ENCODE measurements around the gene WFDC5.

The WFDC5 gene

GRCh38 chr20:45073221-45073620 is 41.8 kb downstream of the WFDC5 start:
- Histone ChIP-seq H3K36me3 (ENCODE audit: low read length) (peaks cover 36% of the 10 kb centered on the region), H4K20me1 (ENCODE audit: low read depth, low read length) (no peaks in the 10 kb centered on the region), H3K4me2 (ENCODE audit: low read depth, low read length, poor library complexity, severe bottlenecking) (no peak overlapping the region), H3K27ac (ENCODE audit: low read depth, low read length) (no peak overlapping the region), H3K9ac (ENCODE audit: low read length) (no peak overlapping the region), H2AFZ (ENCODE audit: low read depth, low read length, severe bottlenecking) (no peak overlapping the region), H3K4me3 (ENCODE audit: insufficient read depth, low read length, poor library complexity, severe bottlenecking) (no peak overlapping the region), H3K9me2 (replicated peaks; ENCODE audit: insufficient read depth, low read length) (no peaks in the 10 kb centered on the region), H3K9me3 (ENCODE audit: insufficient read depth, low read length) (no peaks in the 10 kb centered on the region), H3F3A (ENCODE audit: insufficient read depth) (no peaks in the 10 kb centered on the region), H3K79me2 (ENCODE audit: insufficient read depth, low read length) (peaks cover 31% of the 10 kb centered on the region; the same call in 1 of the 2 replicates), H3K27me3 (ENCODE audit: low read length) (no peaks in the 10 kb centered on the region)
- TF ChIP-seq EZH2phosphoT487 (conservative IDR thresholded peaks at IDR 0.05; ENCODE audit: low read length), result no peak
- TF ChIP-seq, protein P1, sequence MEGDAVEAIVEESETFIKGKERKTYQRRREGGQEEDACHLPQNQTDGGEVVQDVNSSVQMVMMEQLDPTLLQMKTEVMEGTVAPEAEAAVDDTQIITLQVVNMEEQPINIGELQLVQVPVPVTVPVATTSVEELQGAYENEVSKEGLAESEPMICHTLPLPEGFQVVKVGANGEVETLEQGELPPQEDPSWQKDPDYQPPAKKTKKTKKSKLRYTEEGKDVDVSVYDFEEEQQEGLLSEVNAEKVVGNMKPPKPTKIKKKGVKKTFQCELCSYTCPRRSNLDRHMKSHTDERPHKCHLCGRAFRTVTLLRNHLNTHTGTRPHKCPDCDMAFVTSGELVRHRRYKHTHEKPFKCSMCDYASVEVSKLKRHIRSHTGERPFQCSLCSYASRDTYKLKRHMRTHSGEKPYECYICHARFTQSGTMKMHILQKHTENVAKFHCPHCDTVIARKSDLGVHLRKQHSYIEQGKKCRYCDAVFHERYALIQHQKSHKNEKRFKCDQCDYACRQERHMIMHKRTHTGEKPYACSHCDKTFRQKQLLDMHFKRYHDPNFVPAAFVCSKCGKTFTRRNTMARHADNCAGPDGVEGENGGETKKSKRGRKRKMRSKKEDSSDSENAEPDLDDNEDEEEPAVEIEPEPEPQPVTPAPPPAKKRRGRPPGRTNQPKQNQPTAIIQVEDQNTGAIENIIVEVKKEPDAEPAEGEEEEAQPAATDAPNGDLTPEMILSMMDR (IDR thresholded peaks at IDR 0.05; ENCODE audit: insufficient read depth, low read length, poor library complexity, severe bottlenecking), result no peak

GRCh38 chr20:45072066-45072465 is 42.9 kb downstream of the WFDC5 start:
- H4K20me1 ChIP-seq (ENCODE audit: low read depth, low read length), result no peaks in the 10 kb centered on the region
- no peak overlapping the region for H3K4me2 ChIP-seq (ENCODE audit: low read depth, low read length, poor library complexity, severe bottlenecking)
- no peak overlapping the region for H3K9ac ChIP-seq (ENCODE audit: low read length)
- no peak overlapping the region for H2AFZ ChIP-seq (ENCODE audit: low read depth, low read length, severe bottlenecking)
- no peak overlapping the region for H3K27ac ChIP-seq (ENCODE audit: low read depth, low read length)
- H3K27me3 ChIP-seq (ENCODE audit: low read length), result no peaks in the 10 kb centered on the region
- peaks cover 43% of the 10 kb centered on the region for H3K79me2 ChIP-seq (ENCODE audit: insufficient read depth, low read length)
- peaks cover 42% of the 10 kb centered on the region for H3K36me3 ChIP-seq (ENCODE audit: low read length)
- no peaks in the 10 kb centered on the region for H3K9me2 ChIP-seq (replicated peaks; ENCODE audit: insufficient read depth, low read length)
- no peak overlapping the region for H3K4me3 ChIP-seq (ENCODE audit: insufficient read depth, low read length, poor library complexity, severe bottlenecking)
- no peak for TF ChIP-seq EZH2phosphoT487 (conservative IDR thresholded peaks at IDR 0.05; ENCODE audit: low read length)
- TF ChIP-seq, protein P1 (IDR thresholded peaks at IDR 0.05; ENCODE audit: insufficient read depth, low read length, poor library complexity, severe bottlenecking), result no peak
- no peaks in the 10 kb centered on the region for H3F3A ChIP-seq (ENCODE audit: insufficient read depth)
- no peaks in the 10 kb centered on the region for H3K9me3 ChIP-seq (ENCODE audit: insufficient read depth, low read length)

GRCh38 chr20:45070932-45071632 is 43.9 kb downstream of the WFDC5 start:
- no peaks in the 10 kb centered on the region for H3K9me3 ChIP-seq (ENCODE audit: insufficient read depth, low read length)
- no peaks in the 10 kb centered on the region for H4K20me1 ChIP-seq (ENCODE audit: low read depth, low read length)
- H3K79me2 ChIP-seq (ENCODE audit: insufficient read depth, low read length), result peaks cover 53% of the 10 kb centered on the region
- H3K4me2 ChIP-seq (ENCODE audit: low read depth, low read length, poor library complexity, severe bottlenecking), result no peak overlapping the region
- no peak overlapping the region for H3K4me3 ChIP-seq (ENCODE audit: insufficient read depth, low read length, poor library complexity, severe bottlenecking)
- no peak overlapping the region for H3K9ac ChIP-seq (ENCODE audit: low read length)
- no peaks in the 10 kb centered on the region for H3K27me3 ChIP-seq (ENCODE audit: low read length)
- peak overlapping the region; percentile 25; the same call in 1 of the 2 replicates for H3K27ac ChIP-seq (ENCODE audit: low read depth, low read length)
- no peaks in the 10 kb centered on the region for H3K9me2 ChIP-seq (replicated peaks; ENCODE audit: insufficient read depth, low read length)
- TF ChIP-seq EZH2phosphoT487 (conservative IDR thresholded peaks at IDR 0.05; ENCODE audit: low read length), result no peak
- TF ChIP-seq, protein P1 (IDR thresholded peaks at IDR 0.05; ENCODE audit: insufficient read depth, low read length, poor library complexity, severe bottlenecking), result no peak
- H3F3A ChIP-seq (ENCODE audit: insufficient read depth), result no peaks in the 10 kb centered on the region
- no peak overlapping the region for H2AFZ ChIP-seq (ENCODE audit: low read depth, low read length, severe bottlenecking)
- H3K36me3 ChIP-seq (ENCODE audit: low read length), result peaks cover 46% of the 10 kb centered on the region

Measured in SU-DHL-6 (cell line).